GM19452 (cell line): ENCODE results near the gene HOXC11.

Experiments used
- ATAC-seq: cut with Tn5 transposase; IDR thresholded peaks from one replicate; pipeline ENCODE4 v1.9.1; 2021; ENCODE audit not compliant: unreplicated experiment

Gene HOXC11

DNA sequence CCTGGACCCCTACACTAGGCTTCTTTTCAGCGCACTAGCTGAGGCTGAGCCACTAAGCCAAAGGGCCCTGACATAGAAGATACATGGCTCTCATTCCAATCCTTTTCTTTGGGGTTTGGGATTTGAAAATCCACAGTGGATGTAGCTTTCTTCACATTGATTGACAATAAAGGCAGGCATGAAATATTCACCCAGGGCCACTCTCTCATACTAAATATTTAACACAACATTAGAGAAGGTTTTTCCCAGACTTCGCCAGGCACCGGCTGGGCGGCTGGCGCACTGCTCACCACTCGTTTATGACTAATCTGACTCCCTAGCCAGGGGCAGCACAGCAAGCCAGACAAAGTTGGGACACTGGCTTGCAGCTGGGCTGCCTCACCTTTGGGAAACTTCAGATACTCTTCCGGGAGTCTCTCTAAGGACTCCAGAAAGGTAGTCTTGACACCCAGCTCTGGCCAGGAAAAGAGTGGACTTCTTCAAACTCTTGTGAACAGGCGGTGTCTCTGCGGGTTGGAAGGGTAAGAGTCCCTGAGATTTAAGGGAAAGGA lies 699 bp upstream of the HOXC11 start:
- no peak for ATAC-seq

DNA sequence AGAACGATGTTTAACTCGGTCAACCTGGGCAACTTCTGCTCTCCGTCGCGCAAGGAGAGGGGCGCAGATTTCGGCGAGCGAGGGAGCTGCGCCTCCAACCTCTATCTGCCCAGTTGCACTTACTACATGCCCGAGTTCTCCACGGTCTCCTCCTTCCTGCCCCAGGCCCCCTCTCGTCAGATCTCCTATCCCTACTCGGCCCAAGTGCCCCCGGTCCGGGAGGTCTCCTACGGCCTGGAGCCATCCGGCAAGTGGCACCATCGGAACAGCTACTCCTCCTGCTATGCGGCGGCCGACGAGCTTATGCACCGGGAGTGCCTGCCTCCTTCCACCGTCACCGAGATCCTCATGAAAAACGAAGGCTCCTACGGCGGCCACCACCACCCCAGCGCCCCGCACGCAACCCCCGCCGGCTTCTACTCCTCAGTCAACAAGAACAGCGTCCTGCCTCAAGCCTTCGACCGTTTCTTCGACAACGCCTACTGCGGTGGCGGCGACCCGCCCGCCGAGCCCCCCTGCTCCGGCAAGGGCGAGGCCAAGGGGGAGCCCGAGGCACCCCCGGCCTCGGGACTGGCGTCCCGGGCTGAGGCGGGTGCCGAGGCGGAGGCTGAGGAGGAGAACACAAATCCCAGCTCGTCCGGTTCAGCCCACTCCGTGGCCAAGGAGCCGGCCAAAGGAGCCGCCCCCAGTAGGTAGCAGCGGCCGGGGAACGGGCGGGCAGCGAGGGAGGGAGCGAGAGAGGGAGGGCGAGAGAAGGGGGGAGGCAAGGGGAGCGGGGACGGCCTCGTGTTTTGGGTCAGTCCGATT lies 513 bp downstream of the HOXC11 start:
- no peak for ATAC-seq

DNA sequence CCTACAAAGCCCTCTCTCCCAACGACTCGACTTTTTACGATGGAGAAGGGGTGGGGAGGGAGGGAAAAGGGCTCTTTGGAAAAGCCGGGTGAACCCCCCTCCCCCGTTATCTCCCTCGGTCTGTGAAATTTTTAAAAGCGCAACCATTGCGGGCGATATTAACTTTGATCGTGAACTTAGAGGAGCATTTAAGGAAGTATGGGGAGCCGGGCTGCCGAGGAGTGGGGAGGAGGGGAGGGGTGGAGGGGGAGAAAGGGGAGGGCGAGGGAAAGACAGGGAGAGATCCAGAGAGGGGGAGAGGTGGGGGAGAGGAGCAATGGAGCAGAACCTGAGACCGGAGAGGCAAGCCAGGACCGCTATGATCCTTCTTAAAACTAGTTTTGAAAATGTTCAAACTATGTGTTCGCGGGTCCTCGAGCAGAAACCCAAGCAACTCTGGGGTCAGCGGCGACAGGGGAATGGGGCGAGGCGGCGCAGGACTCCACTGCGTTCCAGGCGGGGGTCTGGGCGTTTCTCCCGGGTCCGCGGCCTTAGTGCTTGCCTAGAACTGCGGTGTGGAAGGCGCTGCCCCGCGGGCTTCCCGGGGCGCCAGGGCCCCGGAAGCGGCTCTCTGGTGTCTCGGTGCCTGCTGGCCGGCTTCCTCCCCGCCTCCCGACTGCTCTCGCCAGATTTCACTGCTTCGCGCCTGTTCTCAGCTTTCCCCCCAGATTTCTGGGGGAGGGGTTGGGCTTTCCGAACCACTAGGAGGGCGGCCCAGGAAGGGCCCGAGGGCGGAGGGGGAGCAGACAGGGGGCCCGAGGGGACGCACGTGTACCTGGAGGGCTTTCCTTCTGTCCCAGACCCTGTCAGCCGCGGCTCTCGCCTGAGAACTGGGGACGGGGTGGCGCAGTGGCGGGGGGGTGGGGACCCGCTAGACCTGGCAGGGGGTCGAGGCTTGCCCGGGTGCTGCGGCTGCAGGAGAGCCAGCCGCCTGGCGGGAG lies 1.4 kb downstream of the HOXC11 start, which contains the start of gene HOTAIR:
Gene HOTAIR (minus strand): TSS at position 871 of the 980 bp plus-strand sequence.
- no peak for ATAC-seq

DNA sequence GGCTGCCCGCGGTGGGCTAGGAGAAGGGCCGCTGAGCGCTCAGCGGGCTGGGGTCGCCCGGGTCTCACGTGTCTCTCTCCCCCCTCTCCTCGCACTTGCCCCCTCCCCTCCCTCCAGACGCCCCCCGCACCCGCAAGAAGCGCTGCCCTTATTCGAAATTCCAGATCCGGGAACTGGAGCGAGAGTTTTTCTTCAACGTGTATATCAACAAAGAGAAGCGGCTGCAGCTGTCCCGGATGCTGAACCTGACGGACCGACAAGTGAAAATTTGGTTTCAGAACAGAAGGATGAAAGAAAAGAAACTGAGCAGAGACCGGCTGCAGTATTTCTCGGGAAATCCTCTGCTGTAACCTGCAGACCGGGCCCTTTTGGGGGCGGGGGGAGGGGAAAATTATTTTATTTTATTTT lies 2.1 kb downstream of the HOXC11 start:
- no peak for ATAC-seq

DNA sequence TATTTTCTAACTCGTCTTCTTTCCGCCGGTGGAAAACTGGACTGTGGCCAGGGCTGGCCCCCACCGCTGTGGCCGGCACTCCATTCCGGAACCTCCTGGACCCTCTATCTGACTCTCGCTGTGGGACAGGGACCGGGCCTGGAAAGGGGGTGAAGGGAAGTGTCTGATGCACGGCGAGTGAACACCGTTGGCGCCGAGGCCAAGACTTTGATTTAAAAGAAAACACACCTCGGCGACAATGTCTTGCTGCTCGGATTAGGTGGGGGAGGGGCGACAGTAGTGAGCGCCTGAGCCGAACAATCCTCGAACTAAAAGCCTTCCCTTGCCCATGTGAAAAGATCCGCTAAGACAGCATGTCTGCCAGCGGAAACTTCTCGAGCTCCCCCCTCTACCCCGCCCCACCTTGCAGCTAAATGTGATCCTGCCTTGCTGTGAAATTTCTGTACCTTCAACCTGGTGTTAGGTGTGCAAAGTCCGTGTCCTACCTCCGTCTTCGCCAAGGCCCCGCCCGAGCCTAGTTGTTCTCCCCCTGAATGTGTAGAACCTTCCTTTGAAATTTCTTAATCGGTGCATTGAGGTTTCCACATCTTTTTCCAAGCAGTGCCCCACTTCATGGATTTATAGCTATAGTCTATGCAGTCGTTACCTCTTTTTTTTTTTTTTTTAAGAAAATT lies 2.7 kb downstream of the HOXC11 start:
- no peak for ATAC-seq

DNA sequence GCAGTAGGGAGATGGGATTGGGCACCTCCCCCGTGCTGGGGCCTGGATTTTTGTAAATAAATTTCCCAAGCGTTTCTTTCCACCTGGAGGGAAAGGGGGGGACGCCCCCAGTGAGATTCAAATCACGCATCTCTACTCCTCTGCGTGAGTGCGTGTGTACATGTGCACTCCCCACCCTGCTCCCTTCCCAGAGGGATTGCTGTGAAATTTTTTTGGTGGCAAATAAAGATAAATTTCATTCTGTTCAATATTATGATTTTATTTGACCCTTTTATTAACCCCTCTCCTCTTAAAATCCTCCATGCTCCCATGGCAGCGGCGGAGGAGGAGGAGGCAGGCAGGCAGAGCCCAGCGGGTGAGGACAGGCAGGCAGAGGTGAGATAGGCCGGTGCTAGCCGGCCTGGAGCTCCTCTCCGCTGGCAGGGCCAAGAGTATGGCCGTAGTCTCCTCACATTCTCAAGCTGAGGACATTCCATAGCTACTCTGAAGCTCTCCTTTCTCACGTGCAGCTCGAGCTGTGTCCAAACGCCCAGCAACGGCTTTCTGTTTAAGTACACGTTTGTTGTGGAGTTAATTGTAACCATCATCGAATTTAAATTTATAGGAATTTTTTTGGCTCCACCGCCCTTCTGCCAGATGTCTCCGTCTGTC lies 3.4 kb downstream of the HOXC11 start:
- ATAC-seq, result no peak

DNA sequence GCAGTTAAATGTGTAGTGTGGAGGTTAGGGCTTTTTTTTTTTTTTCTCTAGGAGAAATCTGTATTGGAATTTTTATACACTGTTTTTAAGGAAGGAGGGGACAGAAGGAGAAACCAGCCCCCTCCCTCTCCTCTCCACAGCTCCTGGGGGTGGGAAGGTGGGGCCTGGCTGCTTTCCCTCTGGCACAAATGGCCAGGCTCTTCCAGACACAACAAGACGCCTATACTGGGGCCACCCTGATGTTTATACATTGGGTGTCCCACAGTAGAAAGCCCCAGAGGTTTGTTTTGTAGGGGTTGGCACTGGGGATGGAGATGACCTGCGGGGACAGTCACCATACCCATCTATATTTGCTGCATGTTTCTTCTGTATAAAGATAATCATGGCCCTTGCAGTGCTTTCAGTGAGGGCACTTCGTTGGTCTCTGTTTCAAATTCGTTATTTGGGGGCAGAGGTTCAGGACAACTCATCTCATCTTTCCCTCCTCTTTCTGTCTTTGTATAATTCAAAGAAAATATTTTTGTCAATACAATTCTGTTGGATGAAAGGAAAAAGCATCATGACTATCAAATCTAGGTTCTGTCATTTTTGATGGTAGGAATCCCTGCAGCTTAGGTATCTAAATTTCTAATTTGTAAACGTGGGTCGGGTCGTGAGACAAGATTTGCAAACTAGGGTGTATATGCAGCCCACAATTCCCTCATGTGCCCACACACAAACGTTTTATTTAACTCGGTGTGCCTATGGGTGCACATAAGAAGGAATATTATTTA lies 4.1 kb downstream of the HOXC11 start:
- no peak for ATAC-seq

DNA sequence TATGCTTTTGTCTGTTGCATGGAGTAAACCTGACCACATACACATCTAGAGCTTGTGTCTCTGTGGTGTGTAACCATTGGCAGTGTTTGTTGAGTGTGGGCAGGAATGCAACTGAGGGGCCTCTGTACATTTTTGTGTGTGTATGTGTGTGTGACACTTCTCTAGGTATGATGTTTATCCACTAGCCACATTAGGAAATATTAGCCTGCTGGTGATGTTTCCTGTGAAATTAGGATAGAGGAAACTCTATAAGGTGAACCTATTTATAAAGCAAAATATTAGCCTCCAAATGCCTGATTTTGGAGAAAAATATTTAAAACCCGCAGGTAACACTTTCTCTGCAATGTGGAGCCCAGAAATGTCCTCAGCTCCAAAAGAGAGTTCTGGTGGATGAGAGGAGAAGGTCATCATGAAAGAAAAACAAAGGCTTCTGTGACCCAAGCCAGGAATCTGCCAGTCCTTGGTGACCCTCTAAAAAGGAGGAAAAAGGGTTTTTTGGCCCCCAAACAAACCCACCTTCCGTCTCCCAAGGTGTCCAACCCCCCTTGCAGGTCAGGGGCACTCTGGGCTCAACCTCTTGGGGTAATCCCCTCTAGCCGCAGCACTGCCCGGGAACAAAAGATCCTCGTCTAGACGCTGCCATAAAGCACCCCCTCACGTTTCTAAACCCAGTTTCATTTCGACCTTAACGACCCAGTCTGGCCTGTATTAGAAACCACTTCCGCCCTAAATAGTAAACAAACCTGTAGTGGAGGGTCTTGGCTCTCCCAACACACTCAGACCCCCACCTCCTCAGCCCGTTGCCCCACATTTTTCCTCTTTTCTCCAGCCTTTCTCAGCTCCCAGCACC lies 4.9 kb downstream of the HOXC11 start:
- no peak for ATAC-seq

DNA sequence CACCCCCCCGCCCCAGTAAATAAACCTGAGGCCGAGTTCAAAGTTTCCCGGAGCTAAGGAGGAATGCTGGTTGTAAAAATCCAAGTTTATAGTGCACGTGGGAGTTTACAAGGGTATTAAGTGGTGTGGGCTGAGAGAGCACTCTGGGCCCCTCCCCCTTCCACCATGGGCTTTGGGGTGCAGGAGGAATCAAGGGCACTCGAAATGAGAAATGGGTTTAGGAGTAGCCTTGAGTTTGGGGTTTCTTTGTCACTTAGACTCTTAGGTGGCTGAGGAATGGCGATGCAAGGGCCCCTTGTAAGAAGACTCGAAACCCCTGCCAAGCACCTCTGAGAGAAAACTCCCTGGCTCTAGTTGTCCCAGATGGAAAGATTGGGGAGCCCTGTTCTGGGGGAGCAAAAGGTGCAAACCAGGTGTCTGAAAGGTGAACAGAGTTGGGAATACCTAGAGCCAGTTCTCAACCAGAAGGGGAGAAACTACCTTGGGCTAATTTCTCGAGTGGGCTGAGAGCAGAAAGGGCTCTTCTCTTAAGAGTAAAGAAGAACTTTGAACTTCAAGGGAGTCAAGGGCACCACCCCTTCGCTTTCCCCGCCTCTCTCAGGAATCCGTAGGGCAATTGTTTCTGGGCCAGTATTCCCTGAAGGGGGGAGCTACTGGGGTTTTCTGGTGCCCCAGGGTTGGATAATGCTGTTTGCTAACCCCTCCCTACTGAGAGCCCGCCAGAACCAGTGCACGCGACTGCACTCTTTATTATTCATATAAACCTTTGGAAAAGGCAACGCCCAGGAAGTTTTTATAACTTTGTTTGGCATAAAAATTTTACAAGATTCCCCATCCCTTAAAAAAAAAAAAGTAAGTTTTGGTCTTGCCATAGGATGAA lies 5.8 kb downstream of the HOXC11 start:
- no peak for ATAC-seq

DNA sequence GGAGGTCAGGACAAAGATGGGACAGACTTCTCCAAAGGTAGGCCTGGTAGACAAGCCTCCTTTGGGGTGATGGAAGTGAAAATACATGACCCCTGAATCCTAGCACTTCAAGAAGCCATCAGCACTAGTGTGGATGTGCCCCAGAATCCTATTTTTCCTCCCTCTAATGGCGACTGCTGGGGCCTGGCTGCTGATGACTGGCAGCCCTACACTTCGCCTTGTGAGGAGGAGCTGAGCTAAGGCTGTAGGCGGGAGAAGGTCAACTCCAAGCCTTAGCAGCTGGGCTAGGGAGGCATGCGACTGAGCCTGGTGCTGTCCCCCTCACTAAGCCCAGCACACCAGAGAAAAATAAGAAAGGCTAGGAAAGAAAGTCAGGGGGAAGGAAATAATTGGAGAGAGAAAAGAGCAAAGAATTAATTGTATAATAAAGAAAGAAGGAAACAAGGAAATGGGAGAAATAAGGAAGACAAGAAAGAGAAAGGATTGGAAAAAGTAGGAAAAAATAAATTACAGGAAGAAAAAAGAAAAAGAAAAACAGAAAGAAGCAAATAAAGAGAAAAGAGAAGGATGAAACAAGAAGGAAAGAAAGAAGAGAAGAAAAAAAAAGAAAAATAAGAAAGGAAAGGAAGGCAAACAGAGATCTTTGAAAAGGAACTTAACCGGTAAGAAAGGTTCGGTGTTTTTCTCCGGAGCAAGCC lies 7.3 kb downstream of the HOXC11 start:
- no peak for ATAC-seq

DNA sequence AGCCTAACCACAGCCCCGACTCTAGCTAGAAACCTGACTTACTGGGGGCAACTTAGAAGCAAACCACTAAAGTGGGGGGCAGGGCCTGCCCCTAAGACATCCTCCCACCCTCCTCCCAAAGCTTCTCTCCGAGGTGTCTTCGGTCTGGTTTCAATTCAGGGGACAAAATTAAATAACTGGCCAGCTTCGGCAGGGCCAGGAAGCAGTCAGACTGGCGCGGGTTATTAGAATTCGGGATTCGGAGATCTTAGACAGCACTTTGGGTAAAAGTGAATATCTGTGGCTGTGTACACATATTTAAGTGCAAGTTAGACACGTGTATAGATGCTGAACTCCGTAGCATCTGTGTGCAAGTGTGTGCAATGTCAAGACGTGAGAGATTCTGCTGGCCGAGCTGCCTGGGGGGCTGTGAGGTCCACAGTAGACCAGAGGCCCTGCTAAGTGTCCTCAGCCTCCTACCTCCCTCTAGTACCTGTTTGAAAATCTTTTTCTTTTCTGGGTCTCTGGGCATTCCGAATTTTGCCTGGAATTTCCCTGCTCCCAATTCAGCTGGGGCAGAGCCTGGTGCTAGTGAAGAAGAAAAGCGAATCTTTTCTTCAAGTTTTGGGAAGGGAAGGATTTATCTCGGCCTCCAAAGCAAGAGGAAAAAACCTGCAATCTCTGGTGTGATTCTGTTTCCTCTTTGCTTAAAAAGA lies 8.0 kb downstream of the HOXC11 start:
- no peak for ATAC-seq

DNA sequence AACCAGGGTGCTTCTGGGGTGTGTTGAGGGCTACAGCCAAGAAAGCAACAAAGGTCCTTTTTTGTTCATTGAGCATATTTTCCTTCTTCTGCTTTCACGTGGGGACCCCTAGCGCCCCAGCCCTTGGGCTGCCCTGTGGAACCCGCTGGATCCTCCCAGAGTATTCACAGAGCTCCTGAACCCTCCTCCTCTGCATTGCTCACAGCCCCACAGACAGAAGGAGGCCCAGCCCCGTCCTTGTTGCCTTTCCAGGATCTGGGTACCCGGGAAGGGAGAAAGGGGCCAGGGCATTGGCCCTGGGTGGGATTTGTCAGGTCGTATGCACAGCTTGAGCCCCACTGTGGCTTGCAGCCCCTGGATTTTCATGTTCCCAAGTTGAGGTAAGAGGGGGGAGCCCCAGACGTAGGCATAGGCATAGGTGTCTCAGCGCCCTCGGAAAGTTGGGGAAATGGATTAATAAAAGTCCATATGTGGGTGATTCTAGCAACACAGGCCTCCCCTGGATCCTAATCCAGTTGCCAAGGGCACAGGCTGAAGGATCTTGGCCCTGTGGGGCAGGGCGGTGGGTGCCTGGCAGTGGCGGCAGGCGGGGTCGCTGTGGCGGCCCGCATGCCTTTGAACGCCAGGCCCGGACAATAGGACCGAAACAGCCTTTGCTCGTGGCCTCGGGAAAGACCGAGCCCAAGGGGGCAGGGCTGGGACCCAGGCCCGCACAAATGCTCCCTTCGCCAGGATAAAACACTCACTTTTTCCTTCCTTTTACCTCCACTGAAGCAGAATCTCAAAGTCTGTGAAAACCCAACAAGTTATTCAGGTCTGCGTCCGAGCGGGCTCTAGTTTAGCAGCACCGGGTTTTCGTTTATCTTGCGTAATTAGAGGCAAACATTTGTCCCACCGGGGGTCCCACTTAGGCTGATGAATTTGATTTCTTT lies 9.0 kb downstream of the HOXC11 start:
- no peak for ATAC-seq

DNA sequence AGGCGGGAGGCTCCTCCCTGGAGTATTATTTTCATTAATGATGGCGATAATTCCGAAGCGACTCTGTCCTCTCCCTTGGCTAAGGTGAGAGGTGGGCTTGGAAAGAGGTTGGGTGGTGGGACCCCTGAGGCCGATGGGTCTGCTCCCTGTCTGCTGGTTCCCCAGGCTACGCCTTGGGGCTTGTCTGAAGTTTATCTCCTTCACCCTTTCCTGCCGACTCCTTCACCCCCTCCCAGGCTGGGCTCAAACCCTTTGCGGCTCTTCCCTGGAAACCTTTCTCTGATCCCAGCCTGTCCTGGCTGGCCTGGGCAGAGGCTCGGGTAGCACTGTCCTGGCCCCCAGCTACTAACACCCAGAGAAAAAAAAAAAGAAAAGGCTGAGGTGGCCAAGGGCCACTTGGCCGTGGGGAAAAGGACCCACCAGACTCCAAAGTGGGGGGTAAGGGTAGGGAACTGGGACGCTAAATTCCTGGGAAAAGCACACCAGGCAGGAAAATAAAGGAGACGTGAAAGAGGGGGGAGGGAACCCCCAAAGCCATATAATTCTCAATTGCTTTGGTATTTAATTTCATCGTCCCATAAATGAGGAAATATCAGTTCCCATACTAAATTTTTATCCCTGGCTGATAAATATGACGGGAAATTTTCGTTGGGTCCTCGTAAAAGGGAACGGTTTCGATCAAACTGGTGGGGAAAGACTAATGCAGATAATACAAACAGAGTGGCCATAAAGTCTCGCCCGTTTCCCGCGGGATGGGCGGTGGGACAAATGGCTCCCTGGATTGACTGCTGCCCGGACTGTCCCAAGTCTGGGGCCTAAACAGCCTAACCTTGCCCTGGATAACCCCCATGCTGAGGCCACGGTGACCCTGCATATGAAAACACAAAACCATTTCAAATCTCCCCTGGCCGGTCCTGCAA lies 10.0 kb downstream of the HOXC11 start:
- no peak for ATAC-seq

DNA sequence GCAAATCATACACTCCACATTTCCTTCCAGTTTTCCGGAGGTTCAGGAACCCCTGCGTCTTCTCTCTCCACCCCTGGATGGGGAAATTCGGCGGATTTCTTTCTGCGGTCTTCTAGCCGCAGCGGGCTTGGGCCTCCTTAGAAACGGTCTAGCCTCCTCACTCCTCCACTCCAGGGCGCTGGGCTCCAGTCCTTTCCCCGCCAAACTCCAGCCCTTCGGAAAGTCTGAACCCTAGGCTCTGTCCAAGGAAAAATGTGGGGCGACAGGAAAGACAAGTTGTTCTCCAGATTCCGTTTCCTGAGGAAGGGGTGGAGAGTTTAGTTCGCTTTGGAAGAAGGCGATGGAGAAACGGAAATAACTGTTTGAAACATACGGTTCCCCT lies 10.6 kb downstream of the HOXC11 start:
- ATAC-seq, result no peak
